22Rv1 (cell line): Measurements from ENCODE around the gene THSD4.

Source experiments
- ZFX ChIP-seq: fragments of 450-650 bp; IDR thresholded peaks from 2 replicates; pipeline ENCODE4 v1.6.1; 2017; ENCODE audit warnings: antibody characterized with exemption, borderline replicate concordance
- TF ChIP-seq, protein P1 (sequence below): fragments of 450-650 bp; IDR thresholded peaks from 2 replicates; pipeline ENCODE4 v1.5.1; 2017; ENCODE audit warnings: mild to moderate bottlenecking

DNA sequence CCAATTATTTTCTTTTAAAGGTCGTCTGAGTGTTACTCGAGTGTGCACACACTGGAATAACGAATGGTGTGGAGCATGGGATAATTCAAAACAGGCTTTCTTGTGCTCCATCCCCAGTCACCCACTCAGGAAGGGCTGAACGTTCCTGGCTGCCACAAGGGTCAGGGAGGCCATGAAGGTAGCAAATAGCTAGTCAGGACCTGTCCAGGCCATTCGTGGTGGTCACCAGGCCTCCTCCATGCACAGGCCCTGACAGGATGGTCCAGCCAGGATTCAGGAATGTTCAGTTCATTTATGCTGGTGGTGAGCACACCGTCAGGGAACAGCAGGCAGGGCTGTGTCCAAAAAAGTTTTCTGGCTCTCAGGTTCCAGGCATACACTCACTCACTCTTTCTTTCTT, 683.4 kb downstream of the THSD4 start:
- TF ChIP-seq, protein P1, sequence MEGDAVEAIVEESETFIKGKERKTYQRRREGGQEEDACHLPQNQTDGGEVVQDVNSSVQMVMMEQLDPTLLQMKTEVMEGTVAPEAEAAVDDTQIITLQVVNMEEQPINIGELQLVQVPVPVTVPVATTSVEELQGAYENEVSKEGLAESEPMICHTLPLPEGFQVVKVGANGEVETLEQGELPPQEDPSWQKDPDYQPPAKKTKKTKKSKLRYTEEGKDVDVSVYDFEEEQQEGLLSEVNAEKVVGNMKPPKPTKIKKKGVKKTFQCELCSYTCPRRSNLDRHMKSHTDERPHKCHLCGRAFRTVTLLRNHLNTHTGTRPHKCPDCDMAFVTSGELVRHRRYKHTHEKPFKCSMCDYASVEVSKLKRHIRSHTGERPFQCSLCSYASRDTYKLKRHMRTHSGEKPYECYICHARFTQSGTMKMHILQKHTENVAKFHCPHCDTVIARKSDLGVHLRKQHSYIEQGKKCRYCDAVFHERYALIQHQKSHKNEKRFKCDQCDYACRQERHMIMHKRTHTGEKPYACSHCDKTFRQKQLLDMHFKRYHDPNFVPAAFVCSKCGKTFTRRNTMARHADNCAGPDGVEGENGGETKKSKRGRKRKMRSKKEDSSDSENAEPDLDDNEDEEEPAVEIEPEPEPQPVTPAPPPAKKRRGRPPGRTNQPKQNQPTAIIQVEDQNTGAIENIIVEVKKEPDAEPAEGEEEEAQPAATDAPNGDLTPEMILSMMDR = no peak
- no peak for TF ChIP-seq ZFX
